HG03571 (cell line): ENCODE measurements around the gene GIMAP4.
"Not testable (repeated sequence)": the region's sequence is repeated elsewhere in the genome, so short reads cannot be mapped to it uniquely, and the experiment has no call there.

Source experiments
- ATAC-seq: cut with Tn5 transposase; IDR thresholded peaks from one replicate; pipeline ENCODE4 v1.9.1; 2021; ENCODE audit not compliant: unreplicated experiment

The GIMAP4 gene

DNA sequence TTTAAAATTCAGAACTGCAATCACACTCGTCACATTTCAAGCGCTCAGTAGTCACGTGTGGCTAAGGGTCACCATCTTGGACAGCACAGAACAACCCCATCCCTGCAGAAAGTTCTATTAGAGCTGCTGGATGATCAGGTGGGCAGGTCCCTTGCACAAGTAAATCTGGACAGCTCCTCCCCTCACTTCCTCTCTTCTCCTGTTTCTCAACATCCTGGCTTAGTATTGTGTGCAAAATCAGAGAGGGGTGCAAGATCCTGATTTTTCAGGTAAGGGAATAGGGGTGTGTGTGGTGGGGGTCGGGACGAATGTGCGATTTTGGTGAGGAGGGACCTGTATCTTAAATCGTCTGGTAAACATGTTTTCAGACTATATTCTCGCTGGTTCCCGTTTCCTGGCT, at the start of gene GIMAP4:
GIMAP4 (plus strand) TSS at position 222 of the 400 bp plus-strand sequence. CDS start 2,512 bp downstream, outside the sequence.
- no peak for ATAC-seq

DNA sequence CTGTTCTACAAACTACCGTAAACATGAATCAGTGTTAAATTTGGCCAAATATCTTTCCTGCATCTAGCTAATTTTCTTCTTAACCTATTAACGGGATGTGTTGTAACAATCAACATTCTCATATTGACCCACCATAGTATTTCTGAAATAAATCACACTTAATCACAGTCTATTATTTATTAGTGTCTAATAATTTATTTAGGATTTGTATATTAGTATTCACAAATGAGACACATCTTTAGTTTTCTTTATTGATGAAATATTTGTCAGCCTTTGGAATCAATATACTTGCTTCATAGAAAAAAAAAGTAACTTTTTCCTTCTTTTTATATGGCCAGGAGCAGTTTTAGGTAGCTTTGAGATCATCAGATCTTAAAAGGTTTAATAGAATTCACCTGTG, 47.9 kb upstream of the GIMAP4 start:
- no peak for ATAC-seq

- no peak for ATAC-seq
These were observed 47.0 kb upstream of the GIMAP4 start for GRCh38 chr7:150520145-150520544.

DNA sequence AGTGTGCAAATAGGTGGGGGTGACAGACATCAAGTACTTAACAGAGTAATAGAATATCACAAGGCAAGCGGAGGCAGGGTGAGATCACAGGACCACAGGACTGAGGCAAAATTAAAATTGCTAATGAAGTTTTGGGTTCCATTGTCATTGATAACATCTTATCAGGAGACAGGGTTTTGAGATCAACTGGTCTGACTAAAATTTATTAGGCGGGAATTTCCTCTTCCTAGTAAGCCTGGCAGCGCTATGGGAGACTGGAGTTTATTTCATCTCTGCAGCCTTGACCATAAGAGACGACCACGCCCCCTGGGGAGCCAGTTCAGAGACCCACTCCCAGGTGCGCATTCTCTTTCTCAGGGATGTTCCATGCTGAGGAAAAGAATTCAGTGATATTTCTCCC, 44.3 kb upstream of the GIMAP4 start:
- not testable (repeated sequence) for ATAC-seq

DNA sequence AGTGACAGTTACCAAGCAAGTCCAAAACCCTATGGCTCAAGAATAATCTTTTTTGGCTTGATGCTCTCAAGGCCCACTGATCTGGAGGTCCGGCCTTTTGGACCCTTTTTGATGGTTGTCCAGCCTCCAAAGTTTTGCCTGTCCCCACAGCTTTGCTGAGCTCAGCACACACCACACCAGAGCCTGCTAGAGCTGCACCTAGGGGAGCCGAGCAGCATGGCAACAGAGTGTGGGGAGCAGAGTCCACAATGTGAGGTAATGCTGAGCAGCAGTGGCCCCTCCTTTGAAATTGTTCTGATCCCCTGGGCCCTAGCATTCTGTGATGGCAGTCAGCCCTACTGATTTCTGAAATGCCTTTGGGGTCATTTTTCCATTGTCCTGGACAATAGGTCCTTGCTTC, 43.2 kb upstream of the GIMAP4 start:
- ATAC-seq, result no peak

- no peak for ATAC-seq
These were observed 35.5 kb upstream of the GIMAP4 start for GRCh38 chr7:150531704-150532103.

GRCh38 chr7:150538259-150538658, 28.9 kb upstream of the GIMAP4 start:
- ATAC-seq, result no peak

DNA sequence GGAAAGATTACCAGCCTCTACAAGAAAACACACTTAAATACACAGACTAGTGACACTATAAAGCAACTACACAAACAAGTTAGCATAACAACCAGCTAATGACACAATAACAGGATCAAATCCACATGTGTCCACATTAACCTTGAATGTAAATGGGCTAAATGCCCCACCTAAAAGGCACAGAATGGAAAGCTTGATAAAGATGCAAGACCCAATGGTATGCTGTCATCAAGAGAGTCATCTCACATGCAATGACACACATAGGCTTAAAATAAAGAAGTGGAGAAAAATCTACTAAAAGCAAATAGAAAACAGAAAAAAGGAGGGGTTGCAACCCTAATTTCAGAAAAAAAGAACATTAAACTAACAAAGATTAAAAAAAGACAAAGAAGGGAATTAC, 14.0 kb upstream of the GIMAP4 start:
- ATAC-seq, result no peak

- ATAC-seq, result no peak
These were observed 10.6 kb upstream of the GIMAP4 start for GRCh38 chr7:150556521-150557138.

DNA sequence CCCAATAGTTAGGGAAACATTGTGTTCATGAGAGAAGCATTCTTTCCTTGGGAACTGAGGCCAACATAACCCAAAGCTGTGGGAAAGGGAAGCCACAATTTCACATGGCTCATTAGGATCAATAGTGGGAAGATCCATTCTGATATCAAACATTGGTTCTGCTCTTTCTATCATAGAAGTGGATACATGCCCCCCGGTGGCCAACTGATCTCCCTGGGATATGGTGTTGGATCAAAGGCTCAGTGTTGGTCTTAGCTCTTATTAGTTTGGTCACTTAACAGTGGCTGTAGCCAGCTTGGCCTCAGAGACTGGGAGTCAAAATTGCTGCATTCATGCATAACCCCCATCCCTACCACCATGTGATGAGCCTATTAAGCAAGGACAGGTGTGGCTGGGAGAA, 6.7 kb upstream of the GIMAP4 start:
- ATAC-seq, result no peak

GRCh38 chr7:150562919-150563318, 4.3 kb upstream of the GIMAP4 start:
- no peak for ATAC-seq

GRCh38 chr7:150564006-150564405, 3.2 kb upstream of the GIMAP4 start:
- no peak for ATAC-seq

- no peak for ATAC-seq
These were observed 2.6 kb upstream of the GIMAP4 start for GRCh38 chr7:150564566-150564965.

DNA sequence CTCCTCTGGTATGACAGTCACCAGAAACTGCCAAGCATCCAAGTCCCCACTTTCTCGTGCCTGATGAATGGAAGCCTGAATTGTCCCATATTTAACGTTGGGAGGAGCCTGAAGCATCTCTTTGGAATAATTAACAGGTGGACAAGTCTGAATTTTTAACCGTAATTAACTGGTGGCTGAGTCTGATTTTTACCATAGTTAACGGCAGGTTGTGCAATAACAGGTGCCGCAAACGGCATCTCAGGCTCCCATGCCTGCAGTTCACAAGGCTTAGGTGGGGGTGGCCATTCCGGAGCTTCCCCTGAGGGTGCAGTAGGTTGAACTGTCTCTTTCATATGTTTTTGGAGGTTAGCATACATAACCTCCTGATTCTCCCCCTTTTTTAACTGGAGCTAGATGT, 2.0 kb upstream of the GIMAP4 start:
- no peak for ATAC-seq

GRCh38 chr7:150566123-150566522, 1.1 kb upstream of the GIMAP4 start:
- no peak for ATAC-seq

DNA sequence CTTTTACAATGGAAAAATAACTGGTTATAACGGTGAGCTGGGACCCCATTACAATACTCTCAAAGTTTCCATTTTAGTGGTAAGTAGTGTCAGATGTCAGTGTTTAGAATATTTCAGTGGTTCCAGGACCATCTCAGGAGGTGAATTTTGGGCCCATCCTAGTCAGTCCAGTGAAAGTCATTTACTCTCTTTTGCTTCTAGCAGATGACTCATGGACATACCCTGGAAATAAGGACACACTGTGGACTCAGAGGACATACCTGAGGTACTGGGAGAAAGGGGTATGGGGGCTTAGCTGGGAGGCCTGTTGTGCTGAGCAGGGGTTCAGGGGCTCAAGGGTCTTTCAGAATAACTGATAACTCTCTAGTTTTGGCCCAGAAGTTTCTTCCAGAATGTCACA, 618 bp upstream of the GIMAP4 start:
- ATAC-seq, result no peak

DNA sequence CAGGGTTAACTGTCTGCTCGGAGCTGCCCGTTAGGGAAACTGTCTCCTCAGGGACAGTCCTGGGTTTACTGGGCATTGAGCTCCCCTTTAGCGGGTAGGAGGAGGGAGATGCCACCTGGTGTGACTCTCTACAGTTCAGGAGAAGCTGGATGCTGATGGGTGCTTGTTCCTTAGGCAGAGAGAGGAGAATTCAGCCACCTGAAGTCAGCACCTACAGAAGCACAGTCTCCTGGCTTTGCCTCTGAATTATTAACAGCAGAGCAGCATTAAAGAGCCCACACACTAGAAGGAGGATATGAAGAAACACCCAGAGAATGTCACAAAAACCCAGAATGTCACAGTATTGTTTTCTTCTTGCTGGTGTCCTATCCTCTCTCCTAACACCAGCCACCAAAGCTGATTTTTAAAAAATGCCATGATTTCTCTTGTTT, 696 bp downstream of the GIMAP4 start:
- no peak for ATAC-seq

DNA sequence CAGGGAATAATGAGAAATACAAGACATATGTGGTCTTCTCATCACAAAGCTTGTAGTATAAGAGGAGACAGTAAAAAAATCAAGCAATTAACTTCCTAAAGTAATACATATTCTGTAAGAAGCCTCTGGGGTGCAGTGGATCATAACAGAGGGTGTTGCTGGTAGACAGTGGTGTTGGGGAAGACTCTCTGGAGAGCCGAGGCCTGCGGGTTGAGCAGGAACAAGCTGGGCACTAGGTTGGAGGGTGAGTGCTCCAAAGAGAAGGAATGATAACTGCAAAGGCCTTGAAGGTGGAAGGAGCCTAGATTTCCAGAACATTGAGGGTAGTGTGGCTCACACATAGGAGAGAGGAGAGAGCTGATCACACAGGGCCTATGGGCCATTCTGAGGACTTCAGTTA, 1.5 kb downstream of the GIMAP4 start:
- ATAC-seq, result no peak

GRCh38 chr7:150569245-150569955, 2.2 kb downstream of the GIMAP4 start:
- no peak for ATAC-seq

- no peak for ATAC-seq
These were observed 3.6 kb downstream of the GIMAP4 start for GRCh38 chr7:150570556-150571465.

- ATAC-seq, result no peak
These were observed 5.3 kb downstream of the GIMAP4 start for GRCh38 chr7:150572496-150572895.
